AG04449 (cell line): ENCODE measurements around the gene MRPL45.
A peak's percentile ranks its signal among the peaks of the same experiment; 100 is the strongest.

ENCODE experiments used
- CTCF ChIA-PET: fragments of 350-600 bp; formaldehyde crosslinking; extraction: SDS; loops from one replicate; lab custom pipeline; 2021; ENCODE audit warnings: antibody characterized with exemption; lab: Yijun Ruan, JAX
- POLR2A ChIA-PET: fragments of 400-600, 350-600 bp; formaldehyde crosslinking; extraction: SDS; loops from one replicate; lab custom pipeline; 2020; ENCODE audit warnings: antibody characterized with exemption, inconsistent platforms; lab: Yijun Ruan, JAX
- DNase-seq: peaks from one replicate; pipeline ENCODE4 v3.0.0-alpha.2; 2010; ENCODE audit warnings: low read depth, low spot score
- H3K4me3 ChIP-seq: 2 replicates; pipeline ENCODE4 v1.5.1; 2011; ENCODE audit warnings: low read depth, mild to moderate bottlenecking, control low read depth, low read length
- TF ChIP-seq, protein P1 (sequence below): IDR thresholded peaks from one replicate; pipeline ENCODE4 v1.5.1; 2011; ENCODE audit warnings: mild to moderate bottlenecking, moderate library complexity, low read length, control low read depth, inconsistent platforms; ENCODE audit not compliant: insufficient read depth; ENCODE audit errors: missing control alignments

The MRPL45 gene

DNA sequence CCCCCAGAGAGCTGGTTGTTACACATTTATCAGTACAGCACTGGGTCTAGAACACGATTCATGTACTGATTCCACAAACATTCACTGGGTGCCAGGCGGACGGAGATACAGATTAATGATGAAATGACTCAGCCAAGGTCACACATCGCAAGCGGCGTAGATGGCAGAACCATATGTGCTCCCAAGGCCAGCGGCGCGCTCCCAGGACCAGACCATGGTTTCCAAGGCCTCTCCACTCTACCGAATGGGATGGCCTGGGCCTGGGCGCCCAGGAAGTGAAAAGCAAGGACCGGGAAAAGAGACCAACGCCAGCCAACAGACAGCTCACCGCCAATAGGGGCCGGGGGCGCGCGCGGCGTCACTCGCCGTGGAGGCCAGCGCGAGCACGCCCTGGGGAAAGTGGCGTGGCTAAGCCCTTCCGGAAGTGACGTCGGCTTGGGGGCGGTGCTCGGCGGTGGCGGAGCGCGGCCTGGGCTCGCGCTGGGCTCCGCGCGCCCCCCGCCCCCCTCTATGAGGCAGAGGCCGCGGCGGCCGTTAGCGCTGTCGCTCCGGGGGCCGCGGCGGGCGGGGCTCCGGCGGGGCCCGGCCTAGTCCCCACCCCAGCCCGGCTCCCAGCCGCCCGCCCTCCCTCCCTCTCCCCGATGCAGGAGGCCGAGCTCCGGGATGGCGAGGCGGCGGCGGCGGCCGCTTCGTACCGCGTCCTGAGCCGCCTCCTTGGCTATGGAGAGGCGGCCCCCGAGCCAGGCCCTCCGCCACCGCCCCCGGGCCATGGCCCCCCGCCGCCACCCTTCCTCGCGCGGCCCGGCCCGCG is 54.6 kb downstream of the MRPL45 start, which contains the start of gene SOCS7:
Gene SOCS7 (plus strand): TSS at position 433 of the 811 bp plus-strand sequence. CDS start 209 bp downstream, at position 642.
- POLR2A ChIA-PET: interaction anchor here (0.6 to 1.1 kb wide), 6 partner anchors 10 to 158 kb away, joined by 3 to 4 read pairs (median 3); no protein-coding TSS in a partner anchor
- CTCF ChIA-PET: interaction anchor here (1.4 to 14.4 kb wide), 9 partner anchors 11 to 316 kb away, joined by 5 to 456 read pairs (median 57); no protein-coding TSS in a partner anchor
- peak within 1 kb of the TSS; percentile 75 for H3K4me3 ChIP-seq
- TF ChIP-seq, protein P1, sequence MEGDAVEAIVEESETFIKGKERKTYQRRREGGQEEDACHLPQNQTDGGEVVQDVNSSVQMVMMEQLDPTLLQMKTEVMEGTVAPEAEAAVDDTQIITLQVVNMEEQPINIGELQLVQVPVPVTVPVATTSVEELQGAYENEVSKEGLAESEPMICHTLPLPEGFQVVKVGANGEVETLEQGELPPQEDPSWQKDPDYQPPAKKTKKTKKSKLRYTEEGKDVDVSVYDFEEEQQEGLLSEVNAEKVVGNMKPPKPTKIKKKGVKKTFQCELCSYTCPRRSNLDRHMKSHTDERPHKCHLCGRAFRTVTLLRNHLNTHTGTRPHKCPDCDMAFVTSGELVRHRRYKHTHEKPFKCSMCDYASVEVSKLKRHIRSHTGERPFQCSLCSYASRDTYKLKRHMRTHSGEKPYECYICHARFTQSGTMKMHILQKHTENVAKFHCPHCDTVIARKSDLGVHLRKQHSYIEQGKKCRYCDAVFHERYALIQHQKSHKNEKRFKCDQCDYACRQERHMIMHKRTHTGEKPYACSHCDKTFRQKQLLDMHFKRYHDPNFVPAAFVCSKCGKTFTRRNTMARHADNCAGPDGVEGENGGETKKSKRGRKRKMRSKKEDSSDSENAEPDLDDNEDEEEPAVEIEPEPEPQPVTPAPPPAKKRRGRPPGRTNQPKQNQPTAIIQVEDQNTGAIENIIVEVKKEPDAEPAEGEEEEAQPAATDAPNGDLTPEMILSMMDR: no peak
- peak; percentile 17 for DNase-seq

- ChIA-PET CTCF (interaction anchor here (1.0 to 14.4 kb wide), 8 partner anchors 11 to 315 kb away, joined by 3 to 456 read pairs (median 7); no protein-coding TSS in a partner anchor), POLR2A (interaction anchor here (1.0 to 1.1 kb wide), 2 partner anchors 12 to 69 kb away, joined by 3 to 4 read pairs; no protein-coding TSS in a partner anchor)
- peak overlapping the region; percentile 75 for H3K4me3 ChIP-seq
- TF ChIP-seq, protein P1: no peak
- DNase-seq: no peak
Observed at GRCh38 chr17:38352245-38353085, 55.5 kb downstream of the MRPL45 start.

GRCh38 chr17:38353086-38353604 is 56.2 kb downstream of the MRPL45 start:
- TF ChIP-seq, protein P1: no peak
- H3K4me3 ChIP-seq: peak overlapping the region; percentile 75
- ChIA-PET CTCF (interaction anchor here (1.0 to 14.4 kb wide), 10 partner anchors 10 to 231 kb away, joined by 3 to 456 read pairs (median 4); no protein-coding TSS in a partner anchor), POLR2A (interaction anchor here (1.0 kb wide), 1 partner anchor 68 kb away, joined by 3 read pairs; no protein-coding TSS in a partner anchor)
- DNase-seq: no peak

DNA sequence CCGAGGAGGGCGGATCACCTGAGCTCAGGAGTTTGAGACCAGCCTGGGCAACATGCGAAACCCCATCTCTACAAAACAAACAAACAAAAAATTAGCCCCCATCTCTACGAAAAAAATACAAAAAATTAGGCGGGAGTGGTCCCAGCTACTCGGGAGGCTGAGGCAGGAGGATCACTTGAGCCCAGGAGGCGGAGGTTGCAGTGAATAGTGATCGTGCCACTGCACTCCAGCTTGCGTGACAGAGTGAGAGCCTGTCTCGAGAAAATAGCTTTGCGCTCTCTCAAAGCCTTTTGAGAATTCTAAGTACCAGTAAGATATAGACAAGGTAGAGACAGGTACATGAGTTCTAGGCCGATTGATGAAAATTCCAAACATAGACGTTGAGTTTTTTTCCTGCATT is 56.7 kb downstream of the MRPL45 start:
- H3K4me3 ChIP-seq: peak overlapping the region; percentile 75
- TF ChIP-seq, protein P1: no peak
- ChIA-PET POLR2A (interaction anchor here (1.0 kb wide), 1 partner anchor 68 kb away, joined by 3 read pairs; no protein-coding TSS in a partner anchor), CTCF (interaction anchor here (0.7 to 14.4 kb wide), 15 partner anchors 9 to 314 kb away, joined by 3 to 456 read pairs (median 4); no protein-coding TSS in a partner anchor)
- DNase-seq: no peak

GRCh38 chr17:38354466-38354865 is 57.5 kb downstream of the MRPL45 start:
- no peak for DNase-seq
- H3K4me3 ChIP-seq: peak overlapping the region; percentile 6; the same call in 1 of the 2 replicates
- POLR2A ChIA-PET: no interaction called here
- TF ChIP-seq, protein P1: no peak
- CTCF ChIA-PET: interaction anchor here (0.7 to 14.4 kb wide), 15 partner anchors 10 to 313 kb away, joined by 3 to 456 read pairs (median 4); no protein-coding TSS in a partner anchor
